Hepatocyte (in vitro differentiated cells): ENCODE data around the gene ZNF774. TPM values are rescaled to one million over a fixed set of nuclear protein-coding genes. Genes with fewer than 3 reads are reported as not detected.

Source experiments
- DNase-seq: peaks from one replicate; pipeline ENCODE4 v3.0.0-alpha.2; 2016; ENCODE audit warnings: low spot score
- H2AFZ ChIP-seq: fragments of 200-600 bp; sonication (generic); 2 replicates; pipeline ENCODE4 v1.6.0; 2016; ENCODE audit warnings: antibody characterized with exemption, mild to moderate bottlenecking
- H3K27ac ChIP-seq: fragments of 200-600 bp; sonication (generic); 2 replicates; pipeline ENCODE4 v1.5.1; 2016; ENCODE audit warnings: mild to moderate bottlenecking
- H3K27me3 ChIP-seq: fragments of 200-600 bp; sonication (generic); 2 replicates; pipeline ENCODE4 v1.6.1; 2016
- H3K36me3 ChIP-seq: fragments of 200-600 bp; sonication (generic); replicated peaks from 2 replicates; pipeline ENCODE4 v1.5.1; 2016; ENCODE audit warnings: low read depth; ENCODE audit not compliant: insufficient read depth
- H3K4me1 ChIP-seq: fragments of 200-600 bp; sonication (generic); 2 replicates; pipeline ENCODE4 v1.5.1; 2016; ENCODE audit warnings: mild to moderate bottlenecking, moderate library complexity; ENCODE audit not compliant: insufficient read depth
- H3K4me2 ChIP-seq: fragments of 200-600 bp; sonication (generic); 2 replicates; pipeline ENCODE4 v1.6.0; 2016
- H3K4me3 ChIP-seq: fragments of 200-600 bp; sonication (generic); 2 replicates; pipeline ENCODE4 v1.5.1; 2016; ENCODE audit warnings: mild to moderate bottlenecking
- H3K79me2 ChIP-seq: fragments of 200-600 bp; sonication (generic); 2 replicates; pipeline ENCODE4 v1.6.0; 2017; ENCODE audit warnings: mild to moderate bottlenecking
- H3K9me2 ChIP-seq: fragments of 200-600 bp; sonication (generic); replicated peaks from 2 replicates; pipeline ENCODE4 v1.6.0; 2017; ENCODE audit warnings: mild to moderate bottlenecking; ENCODE audit not compliant: insufficient read depth
- H3K9me3 ChIP-seq: fragments of 200-600 bp; sonication (generic); 2 replicates; pipeline ENCODE4 v1.5.1; 2016; ENCODE audit warnings: low read depth, mild to moderate bottlenecking
- H4K20me1 ChIP-seq: fragments of 200-600 bp; sonication (generic); 2 replicates; pipeline ENCODE4 v1.6.0; 2016; ENCODE audit warnings: mild to moderate bottlenecking; ENCODE audit not compliant: insufficient read depth, poor library complexity, severe bottlenecking
- CTCF ChIP-seq: fragments of 200-600 bp; sonication (generic); IDR thresholded peaks from 2 replicates; pipeline ENCODE4 v1.5.1; 2016; ENCODE audit warnings: antibody characterized with exemption, mild to moderate bottlenecking; ENCODE audit not compliant: poor library complexity
- EZH2 ChIP-seq: fragments of 200-600 bp; sonication (generic); IDR thresholded peaks from 2 replicates; pipeline ENCODE4 v1.6.1; 2016; ENCODE audit warnings: antibody characterized with exemption, mild to moderate bottlenecking, borderline replicate concordance
- EZH2phosphoT487 ChIP-seq: fragments of 200-600 bp; sonication (generic); IDR thresholded peaks from one replicate; pipeline ENCODE4 v1.6.1; 2018; ENCODE audit warnings: antibody characterized with exemption, mild to moderate bottlenecking, low read depth, moderate library complexity; ENCODE audit not compliant: unreplicated experiment, severe bottlenecking
- WGBS: methylation state at CpG from one replicate; pipeline ENCODE4 v1.1.6; 2016; ENCODE audit warnings: low lambda C conversion rate; ENCODE audit errors: missing lambda C conversion rate; 5-methylcytosine and 5-hydroxymethylcytosine counted together
- polyA plus RNA-seq: library from polyadenylated mRNA; unstranded; fragments of >200 nt; fragmentation: Nextera tagmentation; extraction: Ambion mirVana; gene quantifications from 2 replicates; pipeline ENCODE4 v1.2.1, GENCODE V29; 2016
- total RNA-seq: library from RNA; depleted of rRNA; stranded (reverse); fragments of >200 nt; gene quantifications from 2 replicates; pipeline ENCODE4 v1.2.3, GENCODE V29; 2014

Gene ZNF774
- total and polyA plus RNA-seq, 2 experiments from 2014 or later, result 2.1 to 2.3 TPM

GRCh38 chr15:90402767-90403166, 50.7 kb downstream of the ZNF774 start:
- Histone ChIP-seq H3K79me2 (peaks cover 97% of the 10 kb centered on the region), H3K27me3 (no peaks in the 10 kb centered on the region), H3K9me2 (no peaks in the 10 kb centered on the region), H4K20me1 (no peaks in the 10 kb centered on the region), H3K4me1 (peaks cover 33% of the 10 kb centered on the region), H3K27ac (peak overlapping the region; percentile 92), H3K36me3 (no peaks in the 10 kb centered on the region), H3K9me3 (no peaks in the 10 kb centered on the region), H3K4me3 (no peak overlapping the region), H3K4me2 (peak overlapping the region; percentile 63), H2AFZ (no peak overlapping the region)
- 88% methylated on average over 3 of the region's 3 CpGs for WGBS
- DNase-seq, result no peak
- TF ChIP-seq CTCF (no peak), EZH2 (no peak)

- Histone ChIP-seq H3K79me2 (peaks cover 95% of the 10 kb centered on the region), H3K27ac (peak overlapping the region; percentile 19)
- WGBS, result 65% methylated on average over 3 of the region's 3 CpGs
These were observed 53.0 kb downstream of the ZNF774 start for GRCh38 chr15:90405055-90405607.

GRCh38 chr15:90407336-90407735, 55.3 kb downstream of the ZNF774 start:
- Histone ChIP-seq H3K27ac (peak overlapping the region; percentile 45), H3K9me3 (no peaks in the 10 kb centered on the region), H3K4me2 (no peak overlapping the region), H3K27me3 (no peaks in the 10 kb centered on the region), H3K9me2 (no peaks in the 10 kb centered on the region), H3K36me3 (no peaks in the 10 kb centered on the region), H2AFZ (no peak overlapping the region), H3K4me3 (no peak overlapping the region), H3K79me2 (peaks cover 96% of the 10 kb centered on the region), H3K4me1 (peaks cover 16% of the 10 kb centered on the region), H4K20me1 (no peaks in the 10 kb centered on the region)
- DNase-seq, result no peak
- WGBS, result 92% methylated on average over 3 of the region's 3 CpGs
- TF ChIP-seq EZH2 (no peak), EZH2phosphoT487 (no peak), CTCF (no peak)

More at GRCh38 chr15:90405055-90405607, 53.0 kb downstream of the ZNF774 start:
- peaks cover 25% of the 10 kb centered on the region for H3K4me1 ChIP-seq
- TF ChIP-seq EZH2 (no peak), EZH2phosphoT487 (no peak), CTCF (no peak)
- H2AFZ ChIP-seq, result no peak overlapping the region
- H3K9me3 ChIP-seq, result no peaks in the 10 kb centered on the region
- H3K4me3 ChIP-seq, result no peak overlapping the region
- H3K9me2 ChIP-seq, result no peaks in the 10 kb centered on the region
- no peak overlapping the region for H3K4me2 ChIP-seq
- no peaks in the 10 kb centered on the region for H3K27me3 ChIP-seq
- H4K20me1 ChIP-seq, result no peaks in the 10 kb centered on the region
- no peak for DNase-seq
- H3K36me3 ChIP-seq, result no peaks in the 10 kb centered on the region

GRCh38 chr15:90407871-90408317, 55.8 kb downstream of the ZNF774 start:
- Histone ChIP-seq H3K36me3 (no peaks in the 10 kb centered on the region), H3K79me2 (peaks cover 90% of the 10 kb centered on the region), H3K4me2 (peak overlapping the region; percentile 11), H3K27ac (peak overlapping the region; percentile 60), H3K4me3 (no peak overlapping the region), H3K9me3 (no peaks in the 10 kb centered on the region), H3K9me2 (no peaks in the 10 kb centered on the region), H3K27me3 (no peaks in the 10 kb centered on the region), H2AFZ (no peak overlapping the region), H3K4me1 (peaks cover 16% of the 10 kb centered on the region), H4K20me1 (no peaks in the 10 kb centered on the region)
- WGBS, result 53% methylated on average over 2 of the region's 2 CpGs
- TF ChIP-seq EZH2phosphoT487 (no peak), EZH2 (no peak), CTCF (no peak)
- peak; percentile 12 for DNase-seq
